ENCODE data around the gene HMGCL.
A peak's percentile ranks its signal among the peaks of the same experiment; 100 is the strongest.
"Not testable (repeated sequence)": the region's sequence is repeated elsewhere in the genome, so short reads cannot be mapped to it uniquely, and the experiment has no call there.

HMGCL gene

DNA sequence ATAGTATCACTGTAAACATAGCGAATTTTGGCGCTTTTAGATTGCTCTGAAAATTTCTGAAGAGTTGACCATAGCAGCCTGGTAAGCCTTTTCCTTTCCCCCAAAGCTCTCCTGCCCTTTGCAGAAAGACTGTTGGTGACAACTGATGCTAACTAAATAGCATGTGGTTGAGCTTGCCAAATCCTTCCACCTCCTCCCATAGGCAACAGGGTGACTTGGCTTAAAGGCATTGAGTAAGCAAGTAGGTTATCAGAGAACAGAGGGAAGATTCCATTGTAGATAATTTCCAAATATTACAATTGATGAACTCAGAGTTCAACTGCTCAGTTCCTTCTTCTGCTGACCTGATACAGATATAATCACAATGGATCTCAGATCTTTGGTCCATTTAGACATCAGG lies 19.9 kb upstream of the HMGCL start:
- DNase-seq (ENCODE audit: extremely low spot score), result no peak
- CTCF ChIA-PET, result no interaction called here
- no peak for TF ChIP-seq ZNF384 (IDR thresholded peaks at IDR 0.05)
- POLR2A ChIA-PET, result no interaction called here

GRCh38 chr1:23843644-23844043 lies 18.4 kb upstream of the HMGCL start:
- no peak for DNase-seq (ENCODE audit: extremely low spot score)
- ChIA-PET CTCF (no interaction called here), POLR2A (interaction anchor here (0.7 kb wide), 1 partner anchor 100 kb away, joined by 3 read pairs; the partner anchor contains the start of gene ELOA)

DNA sequence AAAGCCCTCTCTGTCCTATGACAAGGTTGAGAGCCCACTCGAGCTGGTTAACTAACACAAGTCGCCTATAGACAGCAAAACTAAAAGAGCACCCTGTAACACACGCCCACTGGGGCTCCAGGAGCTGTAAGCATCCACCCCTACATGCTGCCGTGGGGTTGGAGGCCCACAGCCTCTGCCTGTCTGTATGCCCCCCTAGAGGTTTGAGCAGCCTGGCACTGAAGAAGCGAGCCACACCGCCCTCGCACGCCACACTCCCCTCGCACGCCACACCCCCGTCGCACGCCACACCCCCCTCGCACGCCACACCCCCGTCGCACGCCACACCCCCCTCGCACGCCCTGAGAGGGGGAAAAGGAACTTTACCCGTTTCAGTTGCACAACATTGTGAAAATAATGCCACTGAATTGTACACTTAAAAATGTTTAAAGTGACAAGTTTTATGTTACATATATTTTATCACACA lies 13.2 kb upstream of the HMGCL start:
- TF ChIP-seq NFRKB (IDR thresholded peaks at IDR 0.05), result no peak
- CTCF ChIA-PET, result interaction anchor here (0.7 kb wide), 1 partner anchor 548 kb away, joined by 3 read pairs; no protein-coding TSS in a partner anchor
- POLR2A ChIA-PET, result no interaction called here
- peak; percentile 71 for DNase-seq (ENCODE audit: extremely low spot score)

More at GRCh38 chr1:23843644-23844043, 18.4 kb upstream of the HMGCL start:
- TF ChIP-seq HDGF (IDR thresholded peaks at IDR 0.05; ENCODE audit: borderline replicate concordance) (no peak), L3MBTL2 (conservative IDR thresholded peaks at IDR 0.05) (no peak), TARDBP (IDR thresholded peaks at IDR 0.05) (no peak), SUZ12 (IDR thresholded peaks at IDR 0.05) (no peak), FOXK2 (IDR thresholded peaks at IDR 0.05) (no peak), FOXM1 (IDR thresholded peaks at IDR 0.05; ENCODE audit: borderline replicate concordance) (no peak), ELF4 (IDR thresholded peaks at IDR 0.05) (no peak)

- TF ChIP-seq, protein P1, sequence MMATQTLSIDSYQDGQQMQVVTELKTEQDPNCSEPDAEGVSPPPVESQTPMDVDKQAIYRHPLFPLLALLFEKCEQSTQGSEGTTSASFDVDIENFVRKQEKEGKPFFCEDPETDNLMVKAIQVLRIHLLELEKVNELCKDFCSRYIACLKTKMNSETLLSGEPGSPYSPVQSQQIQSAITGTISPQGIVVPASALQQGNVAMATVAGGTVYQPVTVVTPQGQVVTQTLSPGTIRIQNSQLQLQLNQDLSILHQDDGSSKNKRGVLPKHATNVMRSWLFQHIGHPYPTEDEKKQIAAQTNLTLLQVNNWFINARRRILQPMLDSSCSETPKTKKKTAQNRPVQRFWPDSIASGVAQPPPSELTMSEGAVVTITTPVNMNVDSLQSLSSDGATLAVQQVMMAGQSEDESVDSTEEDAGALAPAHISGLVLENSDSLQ (IDR thresholded peaks at IDR 0.05), result no peak
- no peak for DNase-seq (ENCODE audit: extremely low spot score)
- ChIA-PET CTCF (no interaction called here), POLR2A (no interaction called here)
Measured at GRCh38 chr1:23837908-23838307, 12.7 kb upstream of the HMGCL start.

- CTCF ChIA-PET, result interaction anchor here (0.6 kb wide), 1 partner anchor 278 kb away, joined by 4 read pairs; no protein-coding TSS in a partner anchor
- POLR2A ChIA-PET, result no interaction called here
- DNase-seq (ENCODE audit: extremely low spot score), result no peak
- no peak for TF ChIP-seq ZNF384 (IDR thresholded peaks at IDR 0.05)
- no peak for TF ChIP-seq SUZ12 (IDR thresholded peaks at IDR 0.05)
- no peak for TF ChIP-seq ARNT (IDR thresholded peaks at IDR 0.05)
- TF ChIP-seq LEF1 (IDR thresholded peaks at IDR 0.05; ENCODE audit: borderline replicate concordance), result no peak
- TF ChIP-seq SP1 (IDR thresholded peaks at IDR 0.05), result no peak
- TF ChIP-seq, protein P1 (IDR thresholded peaks at IDR 0.05), result no peak
- no peak for TF ChIP-seq TARDBP (IDR thresholded peaks at IDR 0.05)
- no peak for TF ChIP-seq FOXK2 (IDR thresholded peaks at IDR 0.05)
- TF ChIP-seq FOXA1 (IDR thresholded peaks at IDR 0.05), result no peak
- no peak for TF ChIP-seq FOXM1 (IDR thresholded peaks at IDR 0.05; ENCODE audit: borderline replicate concordance)
- TF ChIP-seq CTBP1 (IDR thresholded peaks at IDR 0.05; ENCODE audit: borderline replicate concordance), result no peak
- no peak for TF ChIP-seq BHLHE40 (IDR thresholded peaks at IDR 0.05; ENCODE audit: borderline replicate concordance)
- TF ChIP-seq NFRKB (IDR thresholded peaks at IDR 0.05), result no peak
- TF ChIP-seq HDGF (IDR thresholded peaks at IDR 0.05; ENCODE audit: borderline replicate concordance), result no peak
- TF ChIP-seq L3MBTL2 (conservative IDR thresholded peaks at IDR 0.05), result no peak
- TF ChIP-seq ELF4 (IDR thresholded peaks at IDR 0.05), result no peak
Measured at GRCh38 chr1:23836037-23836436, 10.8 kb upstream of the HMGCL start.

GRCh38 chr1:23834156-23834555 lies 8.9 kb upstream of the HMGCL start:
- POLR2A ChIA-PET, result interaction anchor here (1.8 kb wide), 1 partner anchor 9 kb away, joined by 9 read pairs; the partner anchor contains the start of gene HMGCL
- DNase-seq (ENCODE audit: extremely low spot score); CTCF ChIA-PET: not testable (repeated sequence)

GRCh38 chr1:23827717-23828116 lies 2.5 kb upstream of the HMGCL start:
- no peak for TF ChIP-seq ZNF384 (IDR thresholded peaks at IDR 0.05)
- TF ChIP-seq L3MBTL2 (conservative IDR thresholded peaks at IDR 0.05), result no peak
- no peak for TF ChIP-seq FOXK2 (IDR thresholded peaks at IDR 0.05)
- CTCF ChIA-PET, result no interaction called here
- POLR2A ChIA-PET, result no interaction called here
- DNase-seq (ENCODE audit: extremely low spot score), result no peak

GRCh38 chr1:23826590-23826989 lies 1.4 kb upstream of the HMGCL start:
- DNase-seq (ENCODE audit: extremely low spot score); CTCF ChIA-PET; POLR2A ChIA-PET: not testable (repeated sequence)
